AG09319 (cell line): ENCODE data around the gene AIFM3.
"Not testable (repeated sequence)": the region's sequence is repeated elsewhere in the genome, so short reads cannot be mapped to it uniquely, and the experiment has no call there.

Source experiments
- DNase-seq: peaks from one replicate; pipeline ENCODE4 v3.0.0-alpha.2; 2010; ENCODE audit warnings: low read depth; ENCODE audit errors: extremely low read depth
- TF ChIP-seq, protein P1 (sequence below): IDR thresholded peaks from 2 replicates; pipeline ENCODE4 v1.5.1; 2011; ENCODE audit warnings: low read depth, mild to moderate bottlenecking, inconsistent platforms, low read length, moderate library complexity

AIFM3 gene

DNA sequence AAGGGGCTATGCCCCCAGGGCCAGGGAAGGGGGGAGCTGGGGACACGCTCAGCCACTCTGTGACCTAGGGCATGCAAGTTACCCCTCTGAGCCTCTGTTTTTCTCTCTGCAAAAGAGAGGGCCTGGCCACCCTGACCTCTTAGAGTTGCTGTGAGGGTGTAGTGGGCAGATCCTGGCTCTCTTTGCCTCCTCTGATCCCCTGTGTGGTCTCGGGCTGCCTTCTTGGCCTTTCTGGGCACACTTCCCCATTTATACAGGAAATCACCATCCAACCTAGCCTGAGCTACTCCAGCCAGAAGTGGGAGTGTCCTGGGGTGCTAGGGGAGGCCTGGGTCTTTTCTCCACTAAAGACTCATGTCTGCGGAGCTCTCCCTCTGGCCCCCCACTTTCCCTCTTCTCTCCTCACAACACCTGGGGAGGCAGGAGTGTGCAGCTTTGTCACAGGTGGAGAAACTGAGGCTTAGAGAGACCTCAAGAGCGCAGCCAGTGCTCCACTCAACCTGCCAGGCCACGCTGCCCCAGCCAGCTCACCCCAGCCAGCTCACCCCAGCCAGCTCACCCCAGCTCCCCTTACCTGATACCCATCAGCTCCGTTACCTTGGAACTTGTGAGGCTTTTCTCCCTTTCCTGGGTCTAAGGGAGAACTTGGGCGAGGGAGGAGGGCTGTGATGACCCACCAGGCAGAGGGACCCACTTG is 1.4 kb downstream of the AIFM3 start:
- TF ChIP-seq, protein P1, sequence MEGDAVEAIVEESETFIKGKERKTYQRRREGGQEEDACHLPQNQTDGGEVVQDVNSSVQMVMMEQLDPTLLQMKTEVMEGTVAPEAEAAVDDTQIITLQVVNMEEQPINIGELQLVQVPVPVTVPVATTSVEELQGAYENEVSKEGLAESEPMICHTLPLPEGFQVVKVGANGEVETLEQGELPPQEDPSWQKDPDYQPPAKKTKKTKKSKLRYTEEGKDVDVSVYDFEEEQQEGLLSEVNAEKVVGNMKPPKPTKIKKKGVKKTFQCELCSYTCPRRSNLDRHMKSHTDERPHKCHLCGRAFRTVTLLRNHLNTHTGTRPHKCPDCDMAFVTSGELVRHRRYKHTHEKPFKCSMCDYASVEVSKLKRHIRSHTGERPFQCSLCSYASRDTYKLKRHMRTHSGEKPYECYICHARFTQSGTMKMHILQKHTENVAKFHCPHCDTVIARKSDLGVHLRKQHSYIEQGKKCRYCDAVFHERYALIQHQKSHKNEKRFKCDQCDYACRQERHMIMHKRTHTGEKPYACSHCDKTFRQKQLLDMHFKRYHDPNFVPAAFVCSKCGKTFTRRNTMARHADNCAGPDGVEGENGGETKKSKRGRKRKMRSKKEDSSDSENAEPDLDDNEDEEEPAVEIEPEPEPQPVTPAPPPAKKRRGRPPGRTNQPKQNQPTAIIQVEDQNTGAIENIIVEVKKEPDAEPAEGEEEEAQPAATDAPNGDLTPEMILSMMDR, result no peak
- no peak for DNase-seq

DNA sequence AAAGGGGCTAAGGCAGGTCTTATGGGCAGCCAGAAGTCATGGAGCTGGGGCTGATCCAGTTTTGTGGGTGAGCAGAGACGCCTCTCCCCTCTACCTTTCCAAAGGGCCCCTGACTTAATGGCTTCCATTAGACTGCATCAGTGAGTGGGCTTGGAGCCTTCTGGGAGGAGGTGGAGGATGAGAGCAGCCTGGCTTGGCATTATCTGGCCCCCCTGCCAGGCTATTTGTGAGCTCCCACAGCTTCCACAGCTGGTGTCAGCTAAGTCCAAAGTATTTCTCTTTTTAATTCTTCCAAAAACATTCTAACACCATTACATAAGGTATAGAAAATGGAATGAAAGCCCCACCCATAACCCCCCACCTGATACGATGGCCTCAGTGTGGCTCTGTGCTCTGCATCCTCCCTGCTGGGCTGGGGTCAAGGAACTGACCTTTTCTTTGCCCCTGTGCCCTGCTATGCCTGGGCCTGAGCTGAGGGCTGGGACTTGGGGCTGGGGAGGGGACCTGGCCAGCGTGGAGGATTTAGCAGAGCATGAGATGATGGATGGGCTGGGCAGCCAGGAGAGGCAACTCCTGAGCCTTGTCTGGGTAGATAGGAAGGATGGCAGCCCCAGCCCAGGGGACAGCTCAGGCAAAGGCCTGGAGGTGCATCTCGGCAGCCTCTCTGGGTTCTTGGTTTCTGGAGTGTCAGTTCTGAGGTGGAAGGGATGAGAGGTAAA is 4.0 kb downstream of the AIFM3 start:
- no peak for DNase-seq
- TF ChIP-seq, protein P1, result no peak

DNA sequence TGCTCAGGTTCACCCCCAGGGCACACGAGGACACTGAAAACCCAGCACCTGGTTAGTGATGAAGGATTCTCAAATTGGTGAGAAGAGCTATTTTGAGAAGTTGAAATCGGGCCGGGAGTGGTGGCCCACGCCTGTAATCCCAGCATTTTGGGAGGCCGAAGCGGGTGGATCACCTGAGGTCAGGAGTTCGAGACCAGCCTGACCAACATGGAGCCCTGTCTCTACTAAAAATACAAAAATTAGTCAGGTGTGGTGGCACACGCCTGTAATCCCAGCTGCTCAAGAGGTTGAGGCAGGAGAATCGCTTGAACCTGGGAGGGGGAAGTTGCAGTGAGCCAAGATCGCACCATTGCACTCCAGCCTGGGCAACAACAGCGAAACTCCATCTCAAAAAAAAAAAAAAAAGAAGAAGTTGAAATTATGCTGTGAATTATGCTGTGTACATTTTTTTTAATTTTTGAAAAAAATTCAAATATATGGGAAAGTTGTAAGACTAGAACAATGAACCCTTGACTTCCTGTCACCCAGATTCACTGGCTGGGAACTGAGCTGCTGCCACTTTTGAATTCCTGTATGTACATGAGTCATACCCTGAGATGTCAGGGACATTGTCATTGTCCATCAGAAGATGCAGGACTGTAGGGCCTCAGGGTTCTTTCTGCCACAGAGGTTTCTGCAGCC is 5.1 kb downstream of the AIFM3 start:
- DNase-seq, result not testable (repeated sequence)

DNA sequence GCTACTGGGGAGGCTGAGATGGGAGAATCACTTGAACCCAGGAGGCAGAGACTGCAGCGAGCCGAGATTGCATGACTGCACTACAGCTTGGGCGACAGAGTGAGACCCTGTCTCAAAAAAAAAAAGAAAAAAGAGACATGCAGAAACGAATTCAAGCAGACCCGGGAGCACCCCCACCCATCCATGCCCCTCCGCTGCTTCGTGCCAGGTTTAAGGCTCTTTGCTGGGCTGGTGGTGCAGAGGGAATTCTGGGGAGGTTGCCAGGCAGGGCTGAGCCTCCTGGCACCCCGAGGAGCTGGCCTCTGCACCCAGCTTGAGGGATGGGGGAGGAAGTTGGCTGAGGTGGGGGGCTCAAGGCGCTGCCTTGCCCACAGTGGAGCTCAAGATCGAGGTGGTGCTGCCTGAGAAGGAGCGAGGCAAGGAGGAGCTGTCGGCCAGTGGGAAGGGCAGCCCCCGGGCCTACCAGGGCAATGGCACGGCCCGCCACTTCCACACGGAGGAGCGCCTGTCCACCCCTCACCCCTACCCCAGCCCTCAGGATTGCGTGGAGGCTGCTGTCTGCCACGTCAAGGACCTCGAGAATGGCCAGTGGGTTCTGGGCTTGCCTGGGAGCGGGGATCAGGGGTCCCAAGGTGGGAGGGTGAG is 6.0 kb downstream of the AIFM3 start:
- TF ChIP-seq, protein P1, result no peak
- DNase-seq, result no peak

DNA sequence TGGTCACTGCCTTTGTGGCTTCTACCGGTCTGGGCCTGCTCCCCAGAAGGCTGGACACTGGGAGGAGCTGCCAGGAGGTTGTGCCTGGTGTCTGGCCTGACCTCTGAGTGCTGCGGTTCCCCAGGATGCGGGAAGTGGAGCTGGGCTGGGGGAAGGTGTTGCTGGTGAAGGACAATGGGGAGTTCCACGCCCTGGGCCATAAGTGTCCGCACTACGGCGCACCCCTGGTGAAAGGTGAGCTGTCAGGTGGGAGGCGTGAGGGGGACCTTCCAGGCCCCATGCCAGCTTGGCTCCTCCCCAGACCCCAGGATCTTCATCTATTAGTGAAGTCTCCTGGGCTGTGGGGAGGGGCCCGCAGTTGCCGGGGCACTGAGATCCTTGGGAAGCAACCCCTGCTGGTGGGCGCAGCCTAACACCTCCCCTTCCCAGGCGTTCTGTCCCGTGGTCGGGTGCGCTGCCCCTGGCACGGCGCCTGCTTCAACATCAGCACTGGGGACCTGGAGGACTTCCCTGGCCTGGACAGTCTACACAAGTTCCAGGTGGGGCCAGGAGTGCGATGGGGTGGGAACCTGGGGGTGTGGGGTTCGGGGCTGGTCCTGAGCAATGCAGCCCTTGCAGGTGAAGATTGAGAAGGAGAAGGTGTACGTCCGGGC is 6.7 kb downstream of the AIFM3 start:
- TF ChIP-seq, protein P1, result no peak
- DNase-seq, result no peak

DNA sequence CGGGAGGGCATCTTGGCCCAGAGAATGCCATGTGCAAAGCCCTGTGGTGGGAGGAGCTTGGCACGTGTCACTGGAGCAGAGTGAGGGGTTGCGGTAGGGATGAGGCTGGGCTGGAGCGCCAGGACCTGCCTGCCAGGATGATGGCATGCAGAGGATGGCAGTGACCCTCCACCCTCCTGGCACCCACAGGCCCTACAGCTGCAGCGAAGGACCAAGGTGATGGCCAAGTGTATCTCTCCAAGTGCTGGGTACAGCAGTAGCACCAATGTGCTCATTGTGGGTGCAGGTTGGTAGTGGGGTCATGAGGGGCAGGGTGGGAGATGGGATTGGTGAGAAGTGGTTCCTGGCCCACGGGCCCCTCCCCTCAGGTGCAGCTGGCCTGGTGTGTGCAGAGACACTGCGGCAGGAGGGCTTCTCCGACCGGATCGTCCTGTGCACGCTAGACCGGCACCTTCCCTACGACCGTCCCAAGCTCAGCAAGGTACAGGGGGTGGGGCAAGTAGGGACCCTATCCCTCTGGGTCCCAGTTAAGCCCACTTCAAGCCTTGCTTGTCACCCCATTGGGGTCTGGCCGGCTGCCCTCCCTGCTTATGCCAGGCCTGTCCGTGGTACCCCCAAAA is 7.4 kb downstream of the AIFM3 start:
- TF ChIP-seq, protein P1, result no peak
- DNase-seq, result no peak
